ENCODE data around the gene FBXO41.

FBXO41 gene

GRCh38 chr2:73260338-73260984 is 23.8 kb downstream of the FBXO41 start:
- DNase-seq: peak; percentile 75

GRCh38 chr2:73259704-73260337 is 24.5 kb downstream of the FBXO41 start:
- no peak for DNase-seq

- no peak for DNase-seq
Measured at GRCh38 chr2:73259276-73259675, 25.0 kb downstream of the FBXO41 start.

- no peak for DNase-seq
Measured at GRCh38 chr2:73258913-73259215, 25.4 kb downstream of the FBXO41 start.

- no peak for DNase-seq
Measured at GRCh38 chr2:73258186-73258912, 25.9 kb downstream of the FBXO41 start.

- DNase-seq: peak; percentile 68
Measured at GRCh38 chr2:73257425-73258125, 26.7 kb downstream of the FBXO41 start.

GRCh38 chr2:73257021-73257420 is 27.3 kb downstream of the FBXO41 start:
- no peak for DNase-seq

- no peak for DNase-seq
Measured at GRCh38 chr2:73256618-73256922, 27.7 kb downstream of the FBXO41 start.

- DNase-seq: no peak
Measured at GRCh38 chr2:73255907-73256617, 28.2 kb downstream of the FBXO41 start.

GRCh38 chr2:73255007-73255644 is 29.2 kb downstream of the FBXO41 start:
- DNase-seq: no peak

GRCh38 chr2:73254343-73255006 is 29.8 kb downstream of the FBXO41 start:
- no peak for DNase-seq

- peak; percentile 50 for DNase-seq
Measured at GRCh38 chr2:73253901-73254300, 30.4 kb downstream of the FBXO41 start.

GRCh38 chr2:73253400-73253799 is 30.9 kb downstream of the FBXO41 start:
- no peak for DNase-seq

GRCh38 chr2:73252238-73253027 is 31.8 kb downstream of the FBXO41 start:
- DNase-seq: no peak

- no peak for DNase-seq
Measured at GRCh38 chr2:73250872-73251846, 33.1 kb downstream of the FBXO41 start.

GRCh38 chr2:73249636-73250035 is 34.6 kb downstream of the FBXO41 start:
- no peak for DNase-seq

GRCh38 chr2:73246850-73247249 is 37.4 kb downstream of the FBXO41 start:
- no peak for DNase-seq

- DNase-seq: no peak
Measured at GRCh38 chr2:73244580-73244979, 39.7 kb downstream of the FBXO41 start.

GRCh38 chr2:73243884-73244570 is 40.3 kb downstream of the FBXO41 start:
- DNase-seq: peak; percentile 62
